ENCODE data around the gene QDPR. TPM values are rescaled to one million over a fixed set of nuclear protein-coding genes. Genes with fewer than 3 reads are reported as not detected.

Gene QDPR
- polyA plus RNA-seq, 1 of the 3 experiments (the other 2 are of a cell fraction), result 83.1 TPM

DNA sequence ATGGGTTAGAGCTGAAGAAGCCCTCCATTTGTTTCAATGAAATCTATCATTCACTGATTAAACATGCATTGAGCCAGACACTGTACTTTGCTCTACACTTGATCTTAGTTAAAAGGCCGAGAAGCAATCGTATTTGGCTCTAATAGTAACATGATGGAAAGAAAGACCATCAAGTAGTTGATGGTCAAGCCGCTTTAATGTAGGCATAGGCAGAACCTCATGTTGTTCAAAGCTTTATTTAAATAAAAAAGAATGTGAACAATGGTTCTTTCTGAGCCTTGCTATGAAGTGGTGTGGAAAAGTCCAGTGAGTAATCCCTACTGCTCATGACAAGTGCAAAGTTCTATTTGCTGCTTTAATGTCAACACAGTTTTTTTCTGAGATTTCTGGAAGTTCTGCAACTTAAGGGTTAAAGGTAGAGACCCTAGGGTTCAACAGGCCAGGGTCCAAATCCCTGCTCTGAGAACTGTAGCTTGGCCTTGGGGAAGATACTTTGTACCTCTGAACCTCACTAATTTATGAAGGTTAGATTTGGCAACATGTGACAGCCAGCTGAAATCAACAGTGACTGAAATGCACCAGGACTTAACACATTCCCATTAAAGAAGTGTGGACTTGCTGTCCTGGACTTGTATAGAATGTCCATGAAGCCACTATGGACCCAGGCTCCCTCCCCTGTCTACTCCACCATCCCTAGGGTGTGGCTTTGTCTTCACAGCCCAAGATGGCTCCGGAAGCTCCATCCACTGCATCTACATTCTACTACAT, 47.2 kb upstream of the QDPR start:
- Histone ChIP-seq H3K4me1 (ENCODE audit: control insufficient read depth in 1 of 2, insufficient read depth in 2 of 2, low read depth in 1 of 2, low read length in 1 of 2) (peaks cover 0 to 17% of the 10 kb centered on the region in 2 experiments; a peak in 1 of 4 replicates), H3K9ac (no peak overlapping the region), H3K4me2 (no peak overlapping the region), H3K9me2 (no peaks in the 10 kb centered on the region), H3K9me3 (no peaks in the 10 kb centered on the region), H3K79me2 (ENCODE audit: insufficient read depth) (no peaks in the 10 kb centered on the region), H3K36me3 (replicated peaks in 1 of 2; ENCODE audit: control insufficient read depth in 1 of 2, insufficient read depth in 2 of 2, low read length in 1 of 2) (no peaks in the 10 kb centered on the region), H3K4me3 (ENCODE audit: low read depth in 2 of 2, low read length in 1 of 2) (no peak overlapping the region), H3F3A (replicated peaks; ENCODE audit: insufficient read depth) (no peaks in the 10 kb centered on the region), H2AFZ (ENCODE audit: low read depth) (no peak overlapping the region), H3K27ac (ENCODE audit: low read depth in 2 of 2, low read length in 1 of 2) (no peak overlapping the region), H3K27me3 (ENCODE audit: insufficient read depth) (peaks cover 10% of the 10 kb centered on the region; the same call in 1 of the 2 replicates), H4K20me1 (ENCODE audit: insufficient read depth) (no peaks in the 10 kb centered on the region)
- ChIA-PET CTCF (interaction anchor here (0.6 to 2.0 kb wide), 2 partner anchors 10 to 78 kb away, joined by 3 to 10 read pairs; no protein-coding TSS in a partner anchor), POLR2A (no interaction called here)
- WGBS (ENCODE audit: low lambda C conversion rate), result 61% methylated on average over 4 of the region's 4 CpGs
- DNase-seq, result no peak
- TF ChIP-seq, protein P1, sequence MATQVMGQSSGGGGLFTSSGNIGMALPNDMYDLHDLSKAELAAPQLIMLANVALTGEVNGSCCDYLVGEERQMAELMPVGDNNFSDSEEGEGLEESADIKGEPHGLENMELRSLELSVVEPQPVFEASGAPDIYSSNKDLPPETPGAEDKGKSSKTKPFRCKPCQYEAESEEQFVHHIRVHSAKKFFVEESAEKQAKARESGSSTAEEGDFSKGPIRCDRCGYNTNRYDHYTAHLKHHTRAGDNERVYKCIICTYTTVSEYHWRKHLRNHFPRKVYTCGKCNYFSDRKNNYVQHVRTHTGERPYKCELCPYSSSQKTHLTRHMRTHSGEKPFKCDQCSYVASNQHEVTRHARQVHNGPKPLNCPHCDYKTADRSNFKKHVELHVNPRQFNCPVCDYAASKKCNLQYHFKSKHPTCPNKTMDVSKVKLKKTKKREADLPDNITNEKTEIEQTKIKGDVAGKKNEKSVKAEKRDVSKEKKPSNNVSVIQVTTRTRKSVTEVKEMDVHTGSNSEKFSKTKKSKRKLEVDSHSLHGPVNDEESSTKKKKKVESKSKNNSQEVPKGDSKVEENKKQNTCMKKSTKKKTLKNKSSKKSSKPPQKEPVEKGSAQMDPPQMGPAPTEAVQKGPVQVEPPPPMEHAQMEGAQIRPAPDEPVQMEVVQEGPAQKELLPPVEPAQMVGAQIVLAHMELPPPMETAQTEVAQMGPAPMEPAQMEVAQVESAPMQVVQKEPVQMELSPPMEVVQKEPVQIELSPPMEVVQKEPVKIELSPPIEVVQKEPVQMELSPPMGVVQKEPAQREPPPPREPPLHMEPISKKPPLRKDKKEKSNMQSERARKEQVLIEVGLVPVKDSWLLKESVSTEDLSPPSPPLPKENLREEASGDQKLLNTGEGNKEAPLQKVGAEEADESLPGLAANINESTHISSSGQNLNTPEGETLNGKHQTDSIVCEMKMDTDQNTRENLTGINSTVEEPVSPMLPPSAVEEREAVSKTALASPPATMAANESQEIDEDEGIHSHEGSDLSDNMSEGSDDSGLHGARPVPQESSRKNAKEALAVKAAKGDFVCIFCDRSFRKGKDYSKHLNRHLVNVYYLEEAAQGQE (IDR thresholded peaks at IDR 0.05; ENCODE audit: low read depth, low read length), result no peak
- TF ChIP-seq NRF1 (IDR thresholded peaks at IDR 0.05; ENCODE audit: low read depth, low read length), result no peak
- TF ChIP-seq JUND (IDR thresholded peaks at IDR 0.05), result no peak
- no peak for TF ChIP-seq RFX5 (IDR thresholded peaks at IDR 0.05; ENCODE audit: low read length)

DNA sequence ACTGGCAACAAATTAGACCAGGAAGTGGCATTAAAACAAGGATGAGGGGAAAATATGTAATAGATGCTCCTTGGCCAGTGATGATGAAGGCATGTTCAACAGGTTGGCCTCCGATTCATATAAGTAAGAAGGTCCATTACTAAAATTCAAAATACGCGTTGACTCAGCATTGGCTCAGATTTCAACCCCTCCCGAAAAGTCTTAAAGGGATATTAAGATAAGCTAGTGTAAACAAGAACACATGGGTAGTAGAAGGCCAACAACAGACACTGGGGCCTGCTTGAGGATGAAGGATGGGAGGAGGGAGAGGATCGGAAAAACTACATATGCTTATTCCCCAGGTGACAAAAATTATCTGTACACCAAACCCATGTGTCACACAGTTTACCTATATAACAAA, 46.0 kb upstream of the QDPR start:
- peaks cover 0 to 17% of the 10 kb centered on the region in 2 experiments; a peak in 1 of 4 replicates for H3K4me1 ChIP-seq (ENCODE audit: control insufficient read depth in 1 of 2, insufficient read depth in 2 of 2, low read depth in 1 of 2, low read length in 1 of 2)
- H3K4me3 ChIP-seq (ENCODE audit: low read depth in 2 of 2, low read length in 1 of 2), result no peak overlapping the region
- 94% methylated on average over 5 of the region's 5 CpGs for WGBS (ENCODE audit: low lambda C conversion rate)
- H3K36me3 ChIP-seq (replicated peaks in 1 of 2; ENCODE audit: control insufficient read depth in 1 of 2, insufficient read depth in 2 of 2, low read length in 1 of 2), result no peaks in the 10 kb centered on the region
- ChIA-PET POLR2A (no interaction called here), CTCF (interaction anchor here (2.0 kb wide), 1 partner anchor 9 kb away, joined by 10 read pairs; no protein-coding TSS in a partner anchor)
- H3K27me3 ChIP-seq (ENCODE audit: insufficient read depth), result peaks cover 10% of the 10 kb centered on the region; the same call in 1 of the 2 replicates
- no peaks in the 10 kb centered on the region for H3K79me2 ChIP-seq (ENCODE audit: insufficient read depth)
- no peaks in the 10 kb centered on the region for H3F3A ChIP-seq (replicated peaks; ENCODE audit: insufficient read depth)
- H4K20me1 ChIP-seq (ENCODE audit: insufficient read depth), result no peaks in the 10 kb centered on the region
- no peak overlapping the region for H2AFZ ChIP-seq (ENCODE audit: low read depth)
- H3K4me2 ChIP-seq, result no peak overlapping the region
- DNase-seq, result no peak
- no peak overlapping the region for H3K9ac ChIP-seq
- no peaks in the 10 kb centered on the region for H3K9me3 ChIP-seq
- H3K27ac ChIP-seq (ENCODE audit: low read depth in 2 of 2, low read length in 1 of 2), result no peak overlapping the region
- H3K9me2 ChIP-seq, result no peaks in the 10 kb centered on the region
- TF ChIP-seq RXRA (IDR thresholded peaks at IDR 0.05; ENCODE audit: borderline replicate concordance, low read depth), result no peak
- no peak for TF ChIP-seq SIN3A (IDR thresholded peaks at IDR 0.05; ENCODE audit: borderline replicate concordance, low read depth, low read length)
- no peak for TF ChIP-seq ELF1 (IDR thresholded peaks at IDR 0.05)
- TF ChIP-seq NFIC (IDR thresholded peaks at IDR 0.05; ENCODE audit: borderline replicate concordance), result no peak
- no peak for TF ChIP-seq GABPA (IDR thresholded peaks at IDR 0.05; ENCODE audit: low read depth)
- no peak for TF ChIP-seq TCF12 (IDR thresholded peaks at IDR 0.05)
- TF ChIP-seq POLR2AphosphoS5 (IDR thresholded peaks at IDR 0.05; ENCODE audit: low read depth, low read length), result no peak
- TF ChIP-seq EZH2phosphoT487 (IDR thresholded peaks at IDR 0.05; ENCODE audit: borderline replicate concordance, low read depth), result no peak
- TF ChIP-seq FOSL2 (IDR thresholded peaks at IDR 0.05; ENCODE audit: borderline replicate concordance, low read depth), result no peak
- TF ChIP-seq, protein P1 (IDR thresholded peaks at IDR 0.05; ENCODE audit: low read depth, low read length), result no peak
- TF ChIP-seq, protein P2, sequence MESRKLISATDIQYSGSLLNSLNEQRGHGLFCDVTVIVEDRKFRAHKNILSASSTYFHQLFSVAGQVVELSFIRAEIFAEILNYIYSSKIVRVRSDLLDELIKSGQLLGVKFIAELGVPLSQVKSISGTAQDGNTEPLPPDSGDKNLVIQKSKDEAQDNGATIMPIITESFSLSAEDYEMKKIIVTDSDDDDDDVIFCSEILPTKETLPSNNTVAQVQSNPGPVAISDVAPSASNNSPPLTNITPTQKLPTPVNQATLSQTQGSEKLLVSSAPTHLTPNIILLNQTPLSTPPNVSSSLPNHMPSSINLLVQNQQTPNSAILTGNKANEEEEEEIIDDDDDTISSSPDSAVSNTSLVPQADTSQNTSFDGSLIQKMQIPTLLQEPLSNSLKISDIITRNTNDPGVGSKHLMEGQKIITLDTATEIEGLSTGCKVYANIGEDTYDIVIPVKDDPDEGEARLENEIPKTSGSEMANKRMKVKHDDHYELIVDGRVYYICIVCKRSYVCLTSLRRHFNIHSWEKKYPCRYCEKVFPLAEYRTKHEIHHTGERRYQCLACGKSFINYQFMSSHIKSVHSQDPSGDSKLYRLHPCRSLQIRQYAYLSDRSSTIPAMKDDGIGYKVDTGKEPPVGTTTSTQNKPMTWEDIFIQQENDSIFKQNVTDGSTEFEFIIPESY (IDR thresholded peaks at IDR 0.05; ENCODE audit: borderline replicate concordance, low read depth), result no peak
- no peak for TF ChIP-seq RFX5 (IDR thresholded peaks at IDR 0.05; ENCODE audit: low read length)
- TF ChIP-seq, protein P3, sequence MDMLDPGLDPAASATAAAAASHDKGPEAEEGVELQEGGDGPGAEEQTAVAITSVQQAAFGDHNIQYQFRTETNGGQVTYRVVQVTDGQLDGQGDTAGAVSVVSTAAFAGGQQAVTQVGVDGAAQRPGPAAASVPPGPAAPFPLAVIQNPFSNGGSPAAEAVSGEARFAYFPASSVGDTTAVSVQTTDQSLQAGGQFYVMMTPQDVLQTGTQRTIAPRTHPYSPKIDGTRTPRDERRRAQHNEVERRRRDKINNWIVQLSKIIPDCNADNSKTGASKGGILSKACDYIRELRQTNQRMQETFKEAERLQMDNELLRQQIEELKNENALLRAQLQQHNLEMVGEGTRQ (IDR thresholded peaks at IDR 0.05; ENCODE audit: borderline replicate concordance, low read depth, low read length), result no peak
- TF ChIP-seq, protein P4, sequence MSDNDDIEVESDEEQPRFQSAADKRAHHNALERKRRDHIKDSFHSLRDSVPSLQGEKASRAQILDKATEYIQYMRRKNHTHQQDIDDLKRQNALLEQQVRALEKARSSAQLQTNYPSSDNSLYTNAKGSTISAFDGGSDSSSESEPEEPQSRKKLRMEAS (IDR thresholded peaks at IDR 0.05; ENCODE audit: low read depth), result no peak
